Heart left ventricle (tissue), 16 donors: ENCODE measurements around the gene SSBP3. TPM values are rescaled to one million over a fixed set of nuclear protein-coding genes. Genes with fewer than 3 reads are reported as not detected.
A peak's percentile ranks its signal among the peaks of the same experiment; 100 is the strongest.

Experiments used
- ATAC-seq, 4 donors: fragments of 200-7000 bp; cut with Tn5 transposase; one replicate each; pipeline ENCODE4 v1.9.1; 2020 to 2022; ENCODE audit warnings: moderate library complexity in 4 of 4, mild to moderate bottlenecking in 3 of 4, moderate number of reproducible peaks in 1 of 4
- DNase-seq, 5 donors: peaks; one replicate each; pipeline ENCODE4 v3.0.0-alpha.2; 2020
- H3K27ac ChIP-seq, 12 donors: fragments of 200-600 bp; sonication (generic) in 4 of 12; one replicate each; pipeline versions ENCODE4 v1.5.0 to v1.8.0; 2016 to 2022; ENCODE audit warnings: mild to moderate bottlenecking in 2 of 12
- H3K27me3 ChIP-seq, 9 donors: fragments of 200-600 bp; sonication (generic) in 2 of 9; one replicate each; pipeline versions ENCODE4 v1.5.1 to v1.8.0; 2016 to 2022; ENCODE audit warnings: mild to moderate bottlenecking in 3 of 9
- H3K36me3 ChIP-seq, 9 donors: fragments of 200-600 bp; sonication (generic) in 2 of 9; one replicate each; pipeline versions ENCODE4 v1.5.0 to v1.8.0; 2018 to 2022; ENCODE audit warnings: mild to moderate bottlenecking in 2 of 9
- H3K4me1 ChIP-seq, 12 donors: fragments of 200-600 bp; sonication (generic) in 4 of 12; one replicate each; pipeline versions ENCODE4 v1.5.0 to v1.8.0; 2016 to 2022; ENCODE audit warnings: mild to moderate bottlenecking in 3 of 12
- H3K4me3 ChIP-seq, 12 donors: fragments of 200-600 bp; sonication (generic) in 4 of 12; one replicate each; pipeline versions ENCODE4 v1.5.0 to v1.8.0; 2017 to 2022; ENCODE audit warnings: mild to moderate bottlenecking in 9 of 12, moderate library complexity in 4 of 12
- H3K9me3 ChIP-seq, 12 donors: fragments of 200-600 bp; sonication (generic) in 4 of 12; one replicate each; pipeline versions ENCODE4 v1.5.0 to v1.8.0; 2016 to 2022; ENCODE audit warnings: mild to moderate bottlenecking in 1 of 12
- POLR2A ChIP-seq, 2 donors: fragments of 450-650 bp; IDR thresholded peaks; one replicate each; pipeline ENCODE4 v1.6.1; 2017; ENCODE audit warnings: antibody characterized with exemption in 2 of 2, mild to moderate bottlenecking in 2 of 2, moderate library complexity in 2 of 2
- WGBS, 4 donors: extraction: QIAGEN DNeasy Blood & Tissue Kit in 2 of 4; methylation state at CpG; one replicate each; pipeline versions ENCODE4 v1.1.5 to v1.1.7; 2013 to 2018; 5-methylcytosine and 5-hydroxymethylcytosine counted together
- intact Hi-C, 10 donors: fragments of 100-400 bp; cut with DNase I; formaldehyde crosslinking; loops; one replicate each; pipeline versions ENCODE4 v1.11.1 to v1.14.2; 2022
- polyA plus RNA-seq, 2 donors: library from polyadenylated mRNA; stranded (reverse); fragments of 200-250 nt; gene quantifications; one replicate each; pipeline ENCODE4 v1.2.3, GENCODE V29; 2013
- total RNA-seq, 9 donors: library from RNA; depleted of rRNA in 2 of 9; stranded (reverse); fragments of >200 nt in 2 of 9; fragmentation: NEBNext Ultra II Directional in 3 of 9; extraction: Animal tissue kit (Norgen Biotek cat#: 25700) in 3 of 9; gene quantifications; one replicate each; pipeline versions ENCODE4 v1.1.0 to v1.2.4, GENCODE V29; 2016 to 2023
- TF ChIP-seq, protein P1 (sequence below), 12 donors: fragments of 200-600 bp; sonication (generic) in 4 of 12; IDR thresholded peaks; one replicate each; pipeline versions ENCODE4 v1.5.0 to v1.8.0; 2018 to 2022; ENCODE audit warnings: antibody characterized with exemption in 12 of 12, mild to moderate bottlenecking in 5 of 12
- donor health status: ischemic (EF 13 %, LVEDD 7.1; RV severe dilation, severe dysfunction).
- donor health status: healthy with polysubstance abuse.
- donor health status: DM: no; HTN: yes; CAD: no.
- donor health status: DM: no; HTN: no; CAD: no.
- donor health status: ischemic (EF 25% LVEDD 6.9; RV normal size, moderate dysfunction).
- donor health status: ischemic (EF 25% LVEDD 5.7; RV mildly dilated, moderate dysfunction).
- donor health status: healthy.
- donor health status: DM: yes; HTN: yes; CAD: no.
- donor health status: ischemic (EF 35%, LVEDD 5.7; RV mildly dilated, moderate dysfunction).
- donor health status: nonischemic (EF 11% LVEDD 7.7; RV severe dilation, severe dysfunction).
- donor health status: DM: yes; HTN: yes; CAD: no.
- donor health status: PGD.
- donor health status: ischemic (EF 29% LVEDD 5.4; RV normal size, mild dysfunction).
- donor health status: nonischemic (EF 23%, LVEDD 6.1; RV moderate dilation, normal function).

The SSBP3 gene
- total and polyA plus RNA-seq, 11 donors, result 20.8 to 61.8 (median 48.1) TPM

GRCh38 chr1:54252371-54252936 is 153.7 kb downstream of the SSBP3 start:
- 83 to 93% (median 90%) methylated on average over 11 of the region's 11 CpGs for WGBS, 4 donors
- no peak for DNase-seq

GRCh38 chr1:54250670-54251069 is 155.5 kb downstream of the SSBP3 start:
- H3K4me1 ChIP-seq, result peaks cover 0 to 41% (median 13%) of the 10 kb centered on the region in 12 donors
- 90 to 93% (median 92%) methylated on average over 11 to 12 of the region's 12 CpGs for WGBS, 4 donors
- no peak overlapping the region for H3K4me3 ChIP-seq
- intact Hi-C loops, result no loop called here
- ATAC-seq (no peak), DNase-seq (no peak)
- no peak for TF ChIP-seq POLR2A (IDR thresholded peaks at IDR 0.05)
- TF ChIP-seq, protein P1, sequence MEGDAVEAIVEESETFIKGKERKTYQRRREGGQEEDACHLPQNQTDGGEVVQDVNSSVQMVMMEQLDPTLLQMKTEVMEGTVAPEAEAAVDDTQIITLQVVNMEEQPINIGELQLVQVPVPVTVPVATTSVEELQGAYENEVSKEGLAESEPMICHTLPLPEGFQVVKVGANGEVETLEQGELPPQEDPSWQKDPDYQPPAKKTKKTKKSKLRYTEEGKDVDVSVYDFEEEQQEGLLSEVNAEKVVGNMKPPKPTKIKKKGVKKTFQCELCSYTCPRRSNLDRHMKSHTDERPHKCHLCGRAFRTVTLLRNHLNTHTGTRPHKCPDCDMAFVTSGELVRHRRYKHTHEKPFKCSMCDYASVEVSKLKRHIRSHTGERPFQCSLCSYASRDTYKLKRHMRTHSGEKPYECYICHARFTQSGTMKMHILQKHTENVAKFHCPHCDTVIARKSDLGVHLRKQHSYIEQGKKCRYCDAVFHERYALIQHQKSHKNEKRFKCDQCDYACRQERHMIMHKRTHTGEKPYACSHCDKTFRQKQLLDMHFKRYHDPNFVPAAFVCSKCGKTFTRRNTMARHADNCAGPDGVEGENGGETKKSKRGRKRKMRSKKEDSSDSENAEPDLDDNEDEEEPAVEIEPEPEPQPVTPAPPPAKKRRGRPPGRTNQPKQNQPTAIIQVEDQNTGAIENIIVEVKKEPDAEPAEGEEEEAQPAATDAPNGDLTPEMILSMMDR (IDR thresholded peaks at IDR 0.05), result no peak
- H3K27ac ChIP-seq, result no peak overlapping the region
- no peaks in the 10 kb centered on the region for H3K27me3 ChIP-seq
- H3K9me3 ChIP-seq, result no peaks in the 10 kb centered on the region
- H3K36me3 ChIP-seq, result peaks cover 0 to 34% (median 6%) of the 10 kb centered on the region in 9 donors

More at GRCh38 chr1:54252371-54252936, 153.7 kb downstream of the SSBP3 start:
- Histone ChIP-seq H3K9me3 (no peaks in the 10 kb centered on the region), H3K27me3 (no peaks in the 10 kb centered on the region), H3K4me3 (no peak overlapping the region), H3K27ac (no peak overlapping the region), H3K36me3 (peaks cover 0 to 43% (median 6%) of the 10 kb centered on the region in 9 donors), H3K4me1 (peaks cover 0 to 28% (median 11%) of the 10 kb centered on the region in 12 donors)
- no peak for ATAC-seq
- TF ChIP-seq POLR2A (IDR thresholded peaks at IDR 0.05), result no peak
- TF ChIP-seq, protein P1 (IDR thresholded peaks at IDR 0.05), result no peak
- intact Hi-C loops, result no loop called here

DNA sequence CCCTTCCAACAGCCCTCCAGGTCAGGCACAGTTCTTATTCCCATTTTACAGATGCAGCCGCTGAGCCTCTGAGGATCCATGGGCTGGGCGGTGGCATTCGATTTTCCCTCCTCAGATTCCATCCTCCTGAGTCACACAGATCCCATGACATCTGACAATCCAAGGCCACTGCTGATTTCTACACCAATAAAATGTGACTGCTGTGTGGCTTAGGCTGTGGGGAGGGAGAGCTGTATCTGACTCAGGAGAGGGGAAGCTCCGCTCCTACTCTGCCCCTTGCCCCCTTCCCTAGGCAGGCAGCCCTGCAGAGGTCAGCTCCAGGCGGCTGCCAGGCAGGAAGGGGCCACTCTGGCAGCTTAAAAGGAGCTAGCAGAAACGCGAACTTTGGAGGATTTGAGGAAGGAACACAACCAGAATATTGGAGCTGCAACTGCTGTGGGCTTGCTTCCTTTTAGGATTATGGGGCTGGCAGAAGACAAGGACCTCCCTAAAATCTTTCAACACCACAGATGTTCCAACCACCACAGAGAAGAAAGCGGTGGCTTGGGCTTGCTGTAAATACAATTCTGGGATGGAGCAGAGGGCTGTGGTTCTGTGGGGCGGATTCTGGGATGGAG is 156.3 kb downstream of the SSBP3 start:
- H3K4me3 ChIP-seq, result no peak overlapping the region
- peaks cover 0 to 28% (median 6%) of the 10 kb centered on the region in 9 donors for H3K36me3 ChIP-seq
- H3K27ac ChIP-seq, result peak overlapping the region in 3 of 12 donors; percentile 6 to 61 (median 42)
- no peak for TF ChIP-seq POLR2A (IDR thresholded peaks at IDR 0.05)
- TF ChIP-seq, protein P1 (IDR thresholded peaks at IDR 0.05), result no peak
- peaks cover 0 to 48% (median 13%) of the 10 kb centered on the region in 12 donors for H3K4me1 ChIP-seq
- no peak for DNase-seq
- ATAC-seq, result peak; percentile 9 to 58 (median 36)
- H3K27me3 ChIP-seq, result no peaks in the 10 kb centered on the region
- intact Hi-C loops, result no loop called here
- H3K9me3 ChIP-seq, result no peaks in the 10 kb centered on the region
- WGBS, 4 donors, result 58 to 75% (median 71%) methylated on average over 9 of the region's 9 CpGs

DNA sequence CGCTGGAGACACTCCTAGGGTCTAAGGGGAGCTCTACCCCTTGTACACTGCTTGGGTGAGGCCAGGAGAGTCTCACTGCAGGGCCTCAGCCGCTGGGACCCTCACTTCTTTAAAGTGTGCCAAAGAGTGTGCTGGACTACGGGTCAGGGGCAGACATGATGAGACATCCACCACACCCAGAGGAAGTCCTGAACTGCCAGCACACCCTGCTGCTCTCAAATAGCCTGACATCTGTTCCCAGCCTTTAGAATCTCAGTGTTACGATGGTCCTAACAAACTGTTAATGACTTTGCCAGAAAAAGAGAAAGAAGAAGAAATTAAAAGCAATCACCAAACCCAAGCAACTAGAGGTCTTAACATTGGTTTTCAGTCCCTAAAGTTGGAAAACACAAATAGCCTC is 157.2 kb downstream of the SSBP3 start:
- no peaks in the 10 kb centered on the region for H3K27me3 ChIP-seq
- H3K4me1 ChIP-seq, result peaks cover 0 to 45% (median 9%) of the 10 kb centered on the region in 12 donors
- ATAC-seq, result no peak
- H3K27ac ChIP-seq, result no peak overlapping the region
- no peak overlapping the region for H3K4me3 ChIP-seq
- TF ChIP-seq POLR2A (IDR thresholded peaks at IDR 0.05), result no peak
- TF ChIP-seq, protein P1 (IDR thresholded peaks at IDR 0.05), result no peak
- 71 to 84% (median 80%) methylated on average over 4 of the region's 4 CpGs for WGBS, 4 donors
- H3K9me3 ChIP-seq, result no peaks in the 10 kb centered on the region
- intact Hi-C loops, result no loop called here
- DNase-seq, result no peak
- peaks cover 0 to 28% (median 6%) of the 10 kb centered on the region in 9 donors for H3K36me3 ChIP-seq
